Panc1 (cell line): ENCODE measurements around the gene ST3GAL4.

Experiments
- TF ChIP-seq, protein P1 (sequence below): fragments of 450-650 bp; IDR thresholded peaks from 2 replicates; pipeline ENCODE4 v1.5.1; 2017; ENCODE audit warnings: mild to moderate bottlenecking
- TF ChIP-seq, protein P2 (sequence below), 2 experiments: IDR thresholded peaks; 2 replicates each; pipeline ENCODE4 v1.6.1; 2011 to 2012; ENCODE audit warnings: low read depth in 2 of 2, control low read depth in 1 of 2, low read length in 1 of 2, mild to moderate bottlenecking in 1 of 2, moderate library complexity in 1 of 2; ENCODE audit not compliant: insufficient read depth in 1 of 2

- TF ChIP-seq, protein P1, sequence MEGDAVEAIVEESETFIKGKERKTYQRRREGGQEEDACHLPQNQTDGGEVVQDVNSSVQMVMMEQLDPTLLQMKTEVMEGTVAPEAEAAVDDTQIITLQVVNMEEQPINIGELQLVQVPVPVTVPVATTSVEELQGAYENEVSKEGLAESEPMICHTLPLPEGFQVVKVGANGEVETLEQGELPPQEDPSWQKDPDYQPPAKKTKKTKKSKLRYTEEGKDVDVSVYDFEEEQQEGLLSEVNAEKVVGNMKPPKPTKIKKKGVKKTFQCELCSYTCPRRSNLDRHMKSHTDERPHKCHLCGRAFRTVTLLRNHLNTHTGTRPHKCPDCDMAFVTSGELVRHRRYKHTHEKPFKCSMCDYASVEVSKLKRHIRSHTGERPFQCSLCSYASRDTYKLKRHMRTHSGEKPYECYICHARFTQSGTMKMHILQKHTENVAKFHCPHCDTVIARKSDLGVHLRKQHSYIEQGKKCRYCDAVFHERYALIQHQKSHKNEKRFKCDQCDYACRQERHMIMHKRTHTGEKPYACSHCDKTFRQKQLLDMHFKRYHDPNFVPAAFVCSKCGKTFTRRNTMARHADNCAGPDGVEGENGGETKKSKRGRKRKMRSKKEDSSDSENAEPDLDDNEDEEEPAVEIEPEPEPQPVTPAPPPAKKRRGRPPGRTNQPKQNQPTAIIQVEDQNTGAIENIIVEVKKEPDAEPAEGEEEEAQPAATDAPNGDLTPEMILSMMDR: no peak
- TF ChIP-seq, protein P2, sequence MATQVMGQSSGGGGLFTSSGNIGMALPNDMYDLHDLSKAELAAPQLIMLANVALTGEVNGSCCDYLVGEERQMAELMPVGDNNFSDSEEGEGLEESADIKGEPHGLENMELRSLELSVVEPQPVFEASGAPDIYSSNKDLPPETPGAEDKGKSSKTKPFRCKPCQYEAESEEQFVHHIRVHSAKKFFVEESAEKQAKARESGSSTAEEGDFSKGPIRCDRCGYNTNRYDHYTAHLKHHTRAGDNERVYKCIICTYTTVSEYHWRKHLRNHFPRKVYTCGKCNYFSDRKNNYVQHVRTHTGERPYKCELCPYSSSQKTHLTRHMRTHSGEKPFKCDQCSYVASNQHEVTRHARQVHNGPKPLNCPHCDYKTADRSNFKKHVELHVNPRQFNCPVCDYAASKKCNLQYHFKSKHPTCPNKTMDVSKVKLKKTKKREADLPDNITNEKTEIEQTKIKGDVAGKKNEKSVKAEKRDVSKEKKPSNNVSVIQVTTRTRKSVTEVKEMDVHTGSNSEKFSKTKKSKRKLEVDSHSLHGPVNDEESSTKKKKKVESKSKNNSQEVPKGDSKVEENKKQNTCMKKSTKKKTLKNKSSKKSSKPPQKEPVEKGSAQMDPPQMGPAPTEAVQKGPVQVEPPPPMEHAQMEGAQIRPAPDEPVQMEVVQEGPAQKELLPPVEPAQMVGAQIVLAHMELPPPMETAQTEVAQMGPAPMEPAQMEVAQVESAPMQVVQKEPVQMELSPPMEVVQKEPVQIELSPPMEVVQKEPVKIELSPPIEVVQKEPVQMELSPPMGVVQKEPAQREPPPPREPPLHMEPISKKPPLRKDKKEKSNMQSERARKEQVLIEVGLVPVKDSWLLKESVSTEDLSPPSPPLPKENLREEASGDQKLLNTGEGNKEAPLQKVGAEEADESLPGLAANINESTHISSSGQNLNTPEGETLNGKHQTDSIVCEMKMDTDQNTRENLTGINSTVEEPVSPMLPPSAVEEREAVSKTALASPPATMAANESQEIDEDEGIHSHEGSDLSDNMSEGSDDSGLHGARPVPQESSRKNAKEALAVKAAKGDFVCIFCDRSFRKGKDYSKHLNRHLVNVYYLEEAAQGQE (IDR thresholded peaks at IDR 0.05; ENCODE audit: insufficient read depth in 1 of 2, low read depth in 2 of 2, low read length in 1 of 2): no peak
Measured at GRCh38 chr11:126343051-126343450, 12.4 kb upstream of the ST3GAL4 start.
